Tongue (tissue), 2 donors: Measurements from ENCODE around the gene ARF3. TPM values are rescaled to one million over a fixed set of nuclear protein-coding genes. Genes with fewer than 3 reads are reported as not detected.

Source experiments
- DNase-seq: peaks from one replicate; pipeline ENCODE4 v3.0.0-alpha.2; 2015
- total RNA-seq: library from RNA; depleted of rRNA; stranded (reverse); fragments of >200 nt; gene quantifications from one replicate; pipeline ENCODE4 v1.2.3, GENCODE V29; 2014

The ARF3 gene
- total RNA-seq: 28.9 TPM

DNA sequence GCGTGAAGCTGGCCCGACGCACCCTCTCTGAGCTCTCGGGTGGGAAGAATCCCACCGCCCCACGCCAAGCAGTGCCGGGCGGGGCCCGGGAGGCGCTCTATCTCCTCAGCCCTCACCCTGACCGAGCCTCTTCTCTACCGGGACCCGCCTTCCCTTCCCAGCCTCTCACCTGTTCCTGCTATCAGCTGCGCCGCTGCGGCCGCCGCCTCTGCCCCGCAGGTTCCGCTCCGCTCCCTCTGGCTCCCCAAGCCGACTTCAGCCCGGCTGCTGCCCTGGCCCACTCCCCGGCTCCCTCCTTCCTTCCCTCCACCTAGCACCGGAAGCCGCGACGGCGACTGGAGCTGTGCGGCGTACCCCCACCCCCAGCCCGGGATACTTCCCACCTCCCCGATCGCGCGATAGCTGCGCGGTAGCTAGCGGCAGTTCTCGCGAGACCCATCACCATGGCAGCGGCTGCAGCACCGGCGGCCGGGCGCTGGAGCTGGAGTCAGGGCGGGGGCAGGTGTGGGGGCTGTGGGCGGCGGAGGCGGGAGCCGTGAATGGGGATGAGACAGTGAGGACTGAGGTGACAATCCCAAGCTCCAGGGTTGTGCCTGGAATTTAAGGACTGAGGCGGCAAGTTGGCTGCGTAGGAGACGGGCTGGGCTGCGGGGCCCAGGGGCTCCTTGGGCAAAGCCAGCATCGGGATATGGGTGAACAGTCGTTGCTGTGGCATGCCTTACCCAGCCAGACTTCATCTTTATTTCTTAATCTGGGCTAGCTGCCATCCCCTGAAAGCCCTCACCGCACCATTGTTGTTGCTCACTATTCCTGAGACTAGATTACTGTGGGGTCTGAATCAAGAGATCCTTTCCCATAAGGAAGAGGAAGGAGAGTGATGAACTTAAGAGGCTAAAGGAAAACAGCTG, at the start of gene ARF3:
Gene ARF3 (minus strand): TSS at position 347 of the 908 bp plus-strand sequence. CDS start 16,392 bp downstream, outside the sequence.
- DNase-seq: peak; percentile 98

DNA sequence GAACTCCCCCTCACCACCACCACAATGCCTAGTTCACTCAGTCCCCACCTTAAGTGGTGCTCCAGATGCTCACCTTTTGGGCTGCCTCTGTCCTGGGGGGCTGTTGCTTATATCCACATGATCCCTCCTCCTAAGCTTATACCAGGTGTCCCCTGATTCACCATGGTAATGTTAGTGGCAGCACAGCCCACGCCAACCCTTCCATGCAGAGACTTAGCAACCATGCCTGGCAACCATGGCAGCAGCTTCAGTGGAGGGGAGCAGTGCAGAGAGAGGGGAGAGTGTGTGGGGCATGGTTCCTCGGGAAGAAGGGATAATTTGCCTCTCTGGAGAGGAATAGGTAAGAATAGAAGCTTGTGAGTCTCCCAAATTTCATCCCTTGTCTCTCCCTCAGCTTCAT, 43.1 kb upstream of the ARF3 start:
- DNase-seq: no peak

DNA sequence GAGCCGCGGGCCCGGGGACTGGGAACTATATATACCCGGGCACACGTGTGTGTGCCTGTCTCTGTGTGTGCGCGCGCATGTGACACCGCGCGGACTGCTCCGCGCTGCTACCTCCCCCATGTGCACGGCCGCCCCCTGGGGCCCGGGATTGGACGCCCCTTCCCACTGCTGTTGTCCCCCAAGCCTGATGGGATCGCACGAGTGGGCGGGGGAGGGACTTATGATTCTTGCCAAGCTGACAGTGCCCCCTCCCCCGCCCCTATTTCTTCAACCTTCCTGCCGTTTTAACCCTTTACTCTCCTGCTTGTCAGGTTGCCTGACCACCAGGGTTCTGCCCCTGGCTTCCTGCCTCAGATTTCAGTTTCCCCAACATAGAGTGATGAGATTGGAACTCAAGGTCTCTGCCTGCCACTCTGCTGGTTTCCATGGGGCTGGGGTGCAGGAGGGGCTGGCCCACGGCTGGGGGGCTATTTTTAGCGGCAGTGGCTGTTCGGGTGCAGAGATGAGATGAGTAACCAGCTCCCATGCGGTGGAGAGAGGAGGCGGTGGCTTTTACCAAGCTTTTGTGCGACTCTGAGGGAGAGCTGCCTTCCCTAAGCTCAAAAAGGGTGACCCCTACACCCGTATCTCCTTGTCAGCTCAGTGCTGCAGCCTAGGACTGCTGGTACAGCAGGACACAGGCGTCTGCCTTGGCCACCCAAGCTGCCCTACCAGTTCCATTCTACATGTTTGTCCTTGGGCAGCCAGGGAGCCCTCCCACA, 42.3 kb upstream of the ARF3 start, which contains the start of gene DDN:
Gene DDN (minus strand): TSS at position 5 of the 761 bp plus-strand sequence. CDS start 88 bp downstream, outside the sequence.
- peak; percentile 60 for DNase-seq

DNA sequence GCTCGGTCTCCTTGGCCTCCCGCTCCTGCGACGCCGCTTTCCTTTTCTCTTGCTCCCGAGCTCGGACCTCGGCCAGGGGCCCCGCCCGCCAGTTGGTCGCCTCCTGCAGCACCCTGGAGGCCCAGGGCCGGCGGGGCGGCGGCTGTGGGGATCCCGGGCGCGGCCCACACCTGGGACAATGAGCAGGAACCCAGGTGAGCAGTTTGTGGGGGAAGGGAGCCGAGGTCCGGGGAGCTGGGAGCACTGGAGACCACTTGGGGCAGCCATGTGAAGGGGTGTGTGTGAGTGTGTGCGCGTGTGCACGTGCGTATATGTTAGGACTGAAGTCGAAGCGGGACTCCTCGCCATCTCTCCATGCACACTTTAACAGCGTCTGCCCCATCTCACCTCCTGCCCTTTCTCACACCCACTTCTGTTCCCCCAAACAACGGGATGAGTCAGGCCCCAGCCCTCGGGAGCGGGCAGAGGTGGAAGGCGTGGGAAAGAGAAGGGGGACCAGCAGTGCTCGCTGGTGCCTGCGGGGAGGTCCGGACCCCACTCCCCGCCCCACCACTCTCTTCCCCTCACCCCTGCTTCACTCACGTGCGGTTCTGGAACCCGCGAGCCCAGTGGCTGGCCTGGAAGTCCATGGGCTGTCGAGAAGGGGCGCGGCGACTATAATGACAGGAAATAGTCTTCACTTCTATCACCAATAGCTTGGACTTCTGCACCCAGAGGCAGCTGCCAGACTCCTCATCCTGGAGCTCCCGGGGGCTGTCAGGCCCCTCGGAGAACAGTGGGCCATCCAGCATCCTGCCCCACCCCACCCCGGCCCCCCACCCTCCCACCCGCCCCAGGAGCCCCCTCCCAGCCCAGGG, 41.4 kb upstream of the ARF3 start:
- no peak for DNase-seq

DNA sequence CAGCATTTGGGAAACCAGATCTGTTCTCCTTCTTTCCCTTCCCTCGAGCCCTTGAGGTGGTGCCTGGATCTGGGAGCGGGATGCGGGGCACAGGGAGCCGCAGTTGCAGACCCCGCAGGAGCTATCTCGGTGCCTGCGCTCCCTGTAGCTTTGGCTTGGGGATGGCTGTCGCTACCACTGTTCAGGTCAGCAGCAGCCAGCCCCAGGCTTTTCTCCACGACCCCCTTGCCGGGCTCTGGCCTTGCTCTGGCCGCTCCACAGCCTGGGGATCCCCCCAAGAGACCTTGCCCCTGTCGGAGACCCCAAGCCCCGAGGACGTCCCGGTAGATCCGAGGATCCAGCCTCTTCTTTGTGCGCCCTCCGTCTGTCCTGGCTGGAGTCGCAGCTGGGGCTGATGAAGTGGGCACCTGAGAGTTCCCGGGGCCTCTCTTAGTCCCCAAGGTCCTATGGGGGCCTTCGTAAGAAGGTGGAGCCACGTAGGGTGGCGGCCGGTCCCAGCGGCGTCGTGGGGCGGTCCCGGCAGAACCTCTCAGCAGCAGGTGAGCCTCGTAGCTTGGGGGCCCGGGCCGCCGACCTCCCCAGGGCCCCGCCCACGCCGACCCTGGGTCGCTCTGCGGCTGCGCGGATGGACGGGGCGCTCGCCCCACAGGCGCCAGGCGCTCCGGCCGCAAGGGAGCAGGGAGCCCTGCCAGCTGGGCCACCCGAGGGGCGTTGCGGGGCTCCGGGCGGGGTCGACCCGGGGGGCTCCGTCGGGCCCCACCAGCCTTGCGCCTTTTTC, 40.6 kb upstream of the ARF3 start:
- no peak for DNase-seq

DNA sequence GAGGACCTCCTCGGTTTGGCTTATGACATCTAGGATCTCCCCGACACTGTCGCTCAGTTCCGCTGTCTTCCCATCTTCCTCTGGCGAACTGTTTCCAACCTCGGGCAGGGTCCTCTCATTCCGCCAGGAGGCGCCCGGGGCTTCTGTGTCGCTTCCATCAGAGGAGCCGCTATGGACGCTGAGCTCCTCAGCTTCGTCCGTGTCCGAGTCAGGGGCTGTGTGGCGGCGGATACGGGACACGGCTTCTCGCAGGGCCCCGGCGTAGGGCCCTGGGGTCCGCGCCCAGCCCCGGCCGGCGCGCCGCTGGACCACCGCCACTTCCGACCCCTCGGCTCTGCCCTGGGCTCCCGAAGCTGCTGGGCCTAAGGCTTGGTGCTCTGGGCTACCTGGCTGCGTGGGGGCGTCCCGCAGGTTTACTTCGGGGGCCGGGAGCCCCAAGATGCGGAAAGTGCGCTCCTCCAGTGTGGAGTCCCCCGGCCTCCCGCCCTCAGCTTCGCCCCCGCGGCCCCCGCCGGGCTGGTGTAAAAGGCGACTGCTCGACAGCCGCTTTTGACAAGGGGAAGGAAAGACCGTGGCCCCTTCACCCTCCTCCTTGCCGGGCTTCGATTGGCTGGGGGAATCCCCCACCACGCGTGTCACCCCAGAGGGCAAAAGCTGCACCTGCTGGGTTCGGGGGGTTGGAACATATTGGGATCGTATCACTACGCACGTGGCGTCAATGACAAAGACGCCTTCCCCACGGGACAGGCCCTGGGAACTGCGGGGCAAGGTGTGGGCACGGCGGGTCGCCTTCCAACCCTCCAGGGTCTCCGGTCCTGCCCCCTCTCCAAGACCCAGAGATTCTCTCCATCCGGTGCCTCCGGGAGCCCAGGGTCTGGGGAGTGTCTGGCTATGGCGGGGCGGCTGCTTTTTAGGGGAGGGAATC, 39.8 kb upstream of the ARF3 start:
- peak; percentile 88 for DNase-seq

DNA sequence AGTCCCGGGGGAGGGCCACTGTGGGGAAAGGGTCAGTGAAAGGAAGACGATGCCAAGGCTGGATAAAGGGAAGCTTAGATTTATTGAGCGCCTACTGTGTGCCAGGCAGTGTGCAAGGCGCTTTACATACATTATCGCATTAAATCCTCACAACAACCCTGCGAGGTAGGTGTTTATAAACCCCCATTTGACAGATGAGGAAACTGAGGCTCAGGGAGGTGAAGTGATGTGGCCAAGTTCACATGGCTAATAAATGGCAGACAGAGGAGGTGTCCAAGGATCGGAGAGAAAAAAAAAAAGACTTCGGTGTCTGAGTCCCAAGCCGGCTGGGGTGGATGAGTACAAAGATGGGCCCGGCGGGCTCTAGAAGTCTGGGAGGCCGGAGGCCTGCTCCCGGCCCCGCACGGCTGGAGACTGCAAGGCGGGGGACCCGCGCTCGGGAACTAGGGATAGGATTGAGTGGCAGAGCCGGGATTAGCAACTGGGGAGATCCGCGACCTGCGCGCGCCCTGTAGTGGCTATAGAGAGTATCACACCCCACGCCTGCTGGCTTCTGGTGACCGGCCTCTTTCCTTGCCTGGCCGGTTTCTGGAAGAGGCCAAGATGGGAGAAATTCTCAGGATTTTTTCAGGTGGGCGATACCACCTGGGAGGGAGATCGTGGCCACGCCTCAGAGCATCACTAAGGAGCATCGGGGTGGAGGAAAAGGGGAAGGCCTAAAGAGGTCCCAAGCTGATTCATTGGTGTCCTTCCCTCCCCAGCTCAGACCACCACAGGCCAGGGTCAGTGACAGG, 38.0 kb upstream of the ARF3 start:
- DNase-seq: peak; percentile 91

DNA sequence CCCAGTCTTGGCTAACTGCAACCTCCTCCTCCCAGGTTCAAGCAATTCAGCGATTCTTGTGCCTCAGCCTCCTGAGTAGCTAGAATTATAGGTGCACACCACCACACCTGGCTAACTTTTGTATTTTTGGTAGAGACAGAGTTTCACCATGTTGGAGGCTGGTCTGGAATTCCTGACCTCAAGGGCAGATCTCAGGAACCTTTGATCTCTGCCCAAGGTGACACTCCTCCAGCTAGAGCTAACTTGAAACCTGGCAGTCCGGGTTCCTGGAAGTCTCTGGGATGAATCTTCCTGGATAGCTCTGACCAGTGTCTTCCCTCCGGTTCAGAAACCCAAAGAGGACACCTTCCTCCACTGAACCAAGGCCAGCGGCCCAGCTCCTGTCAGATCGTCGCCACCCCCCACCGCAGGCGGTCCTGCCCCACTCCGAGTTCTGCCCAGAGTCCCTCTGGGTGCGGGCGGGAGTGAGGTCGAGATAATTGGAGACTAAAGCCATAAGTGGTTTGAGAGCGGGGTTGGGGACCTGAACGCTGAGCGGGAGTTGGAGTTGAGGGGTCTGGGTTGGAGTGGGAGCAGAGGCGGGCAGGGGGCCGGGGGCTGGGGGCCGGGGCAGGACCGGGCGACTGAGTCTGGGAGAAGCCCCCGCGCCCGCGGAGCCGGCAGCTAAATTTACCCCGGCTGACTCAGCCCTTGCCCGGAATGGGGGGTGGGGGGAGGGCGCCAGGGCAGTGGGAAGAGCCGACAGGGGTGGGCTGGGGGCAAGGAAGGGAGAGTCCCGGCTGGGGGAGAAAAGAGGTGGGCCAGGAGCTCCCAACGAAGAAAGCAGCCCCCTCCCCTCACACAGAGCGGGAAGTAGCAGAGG, 37.2 kb upstream of the ARF3 start:
- DNase-seq: no peak

DNA sequence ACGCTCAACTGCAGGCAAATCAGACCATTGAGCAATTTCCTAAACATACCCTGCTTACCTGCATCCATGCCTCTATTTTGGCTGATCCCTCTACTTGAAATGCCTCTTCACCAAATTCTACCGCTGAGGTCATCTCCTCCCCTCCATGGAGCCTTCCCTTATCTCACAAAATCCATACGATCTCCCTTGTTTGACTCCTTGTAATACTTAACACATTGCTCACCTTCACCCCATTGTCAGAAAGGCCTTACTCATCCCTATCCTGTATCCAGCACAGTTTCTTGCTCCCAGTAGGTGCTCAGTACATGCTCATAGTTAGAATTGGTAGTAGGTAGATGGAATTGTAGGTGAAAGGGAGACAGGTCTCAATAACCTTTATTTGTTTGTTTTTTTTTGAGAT, 36.5 kb upstream of the ARF3 start:
- no peak for DNase-seq

DNA sequence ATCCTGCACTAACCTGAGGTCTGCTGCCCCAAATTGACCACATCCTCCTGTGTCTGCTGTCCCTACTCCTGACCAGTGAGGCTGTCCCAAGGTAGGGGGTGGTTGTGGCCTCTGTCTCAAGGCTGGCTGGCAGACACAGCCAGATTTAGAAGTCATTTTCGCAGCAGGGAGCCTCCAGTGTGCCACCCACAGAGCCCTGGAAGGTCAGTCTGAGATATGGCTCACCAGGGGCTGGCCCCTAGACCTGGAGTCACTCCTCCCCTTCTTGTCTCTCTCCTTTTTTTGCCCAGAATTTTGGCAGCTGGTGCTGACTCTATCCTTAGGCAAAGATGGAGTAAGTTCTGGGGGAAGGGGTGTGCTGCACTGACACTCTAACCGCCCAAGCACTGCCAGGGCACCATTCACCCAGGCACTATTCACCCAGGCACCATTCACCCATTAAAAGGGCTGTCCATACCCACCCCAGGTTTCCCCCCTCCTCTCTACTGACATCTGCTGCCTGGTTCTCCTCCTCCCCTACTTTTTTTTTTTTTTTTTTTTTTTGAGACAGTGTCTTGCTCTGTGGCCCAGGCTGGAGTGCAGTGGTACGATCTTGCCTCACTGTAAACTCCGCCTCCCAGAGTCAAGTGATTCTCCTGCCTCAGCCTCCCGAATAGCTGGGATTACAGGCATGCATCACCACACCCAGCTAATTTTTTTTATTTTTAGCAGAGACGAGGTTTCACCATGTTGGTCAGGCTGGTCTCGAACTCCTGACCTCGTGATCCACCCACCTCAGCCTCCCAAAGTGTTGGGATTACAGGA, 34.2 kb upstream of the ARF3 start:
- DNase-seq: no peak

DNA sequence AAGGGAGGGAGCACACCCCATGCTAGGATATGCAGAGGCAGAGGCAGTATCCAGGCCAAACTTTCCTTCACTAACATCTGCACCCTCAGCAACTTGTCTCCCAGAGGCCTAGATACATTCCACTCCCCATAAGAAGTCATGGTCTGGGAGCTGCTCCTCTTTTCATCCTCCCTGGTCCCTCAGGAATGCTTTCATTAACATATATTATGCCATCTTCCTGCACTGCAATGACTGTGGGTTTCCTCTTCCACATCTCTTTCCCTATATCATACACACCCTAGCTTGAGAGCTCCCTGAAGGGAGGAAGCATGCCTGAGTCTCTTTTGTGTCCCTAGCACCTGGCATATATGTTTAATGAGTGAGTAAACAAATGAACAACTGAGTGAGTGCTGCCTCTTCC, 33.3 kb upstream of the ARF3 start:
- no peak for DNase-seq

DNA sequence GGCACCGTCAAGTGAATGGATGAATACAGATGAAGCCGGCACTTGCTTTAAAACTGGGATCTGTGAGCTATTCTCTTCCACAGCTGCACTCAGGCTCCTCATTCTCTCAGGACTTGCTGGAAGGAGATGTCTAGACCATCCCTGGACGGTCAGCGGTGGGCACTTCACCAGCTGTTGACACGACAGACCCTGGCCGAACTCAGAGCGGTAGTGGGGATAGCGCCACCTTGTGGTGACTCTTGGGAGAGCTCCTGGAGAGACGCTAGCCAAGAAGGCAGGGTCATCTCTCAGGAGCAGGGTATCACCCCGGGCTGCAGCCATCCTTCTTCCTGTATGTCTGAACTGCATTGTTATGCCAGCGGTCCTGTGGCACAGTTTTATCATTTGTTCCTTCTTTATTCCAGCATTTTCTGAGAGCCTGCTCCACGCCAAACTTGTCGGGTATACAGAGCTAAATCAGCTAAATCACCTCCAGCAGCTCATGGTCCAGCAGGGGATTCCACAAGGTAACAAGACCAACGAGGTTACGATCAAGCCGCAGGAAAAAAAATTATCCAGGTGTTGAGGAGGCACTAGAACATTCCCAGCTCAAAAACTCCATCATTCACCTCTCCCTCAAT, 30.9 kb upstream of the ARF3 start:
- peak; percentile 65 for DNase-seq

DNA sequence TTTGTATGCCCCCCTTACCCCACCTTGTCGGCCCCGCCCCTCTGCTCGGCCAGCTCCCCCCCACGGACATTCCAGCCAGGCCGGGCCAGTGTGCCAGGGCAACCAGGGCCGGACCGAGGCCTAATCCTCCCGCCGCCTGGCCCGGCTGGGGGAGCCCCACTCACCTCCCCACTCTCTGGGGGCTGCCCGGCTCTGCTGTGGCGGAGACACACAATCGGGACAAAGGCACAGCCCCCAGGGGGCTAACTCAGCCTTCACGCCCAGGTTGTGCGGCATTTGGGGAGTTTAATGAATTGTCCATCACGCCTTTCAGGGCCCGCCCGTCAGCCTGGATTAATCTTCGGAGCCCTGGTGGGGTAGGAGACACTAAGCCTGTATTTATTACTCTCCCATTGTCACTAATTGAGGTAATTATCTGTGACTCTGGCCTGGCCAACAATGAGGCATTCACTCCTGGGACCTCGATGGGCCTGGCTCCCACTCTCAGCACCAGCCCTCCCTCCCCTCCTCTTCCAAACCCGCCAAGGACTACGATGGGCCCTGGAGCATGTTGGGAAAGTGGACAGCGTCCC, 29.5 kb upstream of the ARF3 start:
- no peak for DNase-seq

DNA sequence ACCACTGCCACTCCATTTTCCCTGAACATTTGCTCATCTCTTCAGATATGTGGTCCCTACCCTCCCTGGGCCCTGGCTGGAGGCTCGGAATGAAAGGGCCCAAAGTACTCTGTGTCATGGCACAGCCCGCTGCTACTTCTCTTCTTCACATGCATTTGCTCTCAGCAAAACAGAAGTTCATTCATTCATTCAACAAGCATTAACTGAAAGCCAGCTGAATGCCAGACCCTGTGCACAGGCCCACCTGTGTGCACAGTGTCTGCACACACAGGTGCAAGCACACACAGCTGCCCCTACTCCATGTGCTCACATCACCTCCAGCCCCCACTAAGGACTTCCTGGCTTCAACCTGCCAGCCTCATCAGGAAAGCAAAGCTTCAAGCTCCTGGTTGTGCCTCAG, 28.6 kb upstream of the ARF3 start:
- no peak for DNase-seq

DNA sequence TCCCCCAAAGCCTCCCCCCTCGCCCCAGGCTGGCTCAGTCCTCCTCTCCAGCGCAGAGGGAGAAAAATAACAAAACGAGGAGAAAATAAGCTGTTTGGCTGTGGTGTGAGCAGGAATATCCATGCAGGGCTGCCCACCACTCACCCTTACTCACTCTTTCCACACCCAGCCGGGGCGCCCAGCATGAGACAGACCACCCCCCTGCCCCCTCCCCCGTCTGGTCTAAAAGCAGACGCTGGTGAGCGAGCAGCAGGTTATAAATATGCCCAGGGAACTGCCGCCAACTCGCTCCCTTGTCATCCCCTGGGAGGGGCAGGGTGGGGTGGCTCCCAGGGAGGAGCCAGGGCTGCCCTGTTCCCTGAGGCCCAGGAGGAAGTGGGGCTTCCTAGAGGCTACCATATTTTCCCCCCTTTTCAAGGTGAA, 28.2 kb upstream of the ARF3 start:
- DNase-seq: no peak

DNA sequence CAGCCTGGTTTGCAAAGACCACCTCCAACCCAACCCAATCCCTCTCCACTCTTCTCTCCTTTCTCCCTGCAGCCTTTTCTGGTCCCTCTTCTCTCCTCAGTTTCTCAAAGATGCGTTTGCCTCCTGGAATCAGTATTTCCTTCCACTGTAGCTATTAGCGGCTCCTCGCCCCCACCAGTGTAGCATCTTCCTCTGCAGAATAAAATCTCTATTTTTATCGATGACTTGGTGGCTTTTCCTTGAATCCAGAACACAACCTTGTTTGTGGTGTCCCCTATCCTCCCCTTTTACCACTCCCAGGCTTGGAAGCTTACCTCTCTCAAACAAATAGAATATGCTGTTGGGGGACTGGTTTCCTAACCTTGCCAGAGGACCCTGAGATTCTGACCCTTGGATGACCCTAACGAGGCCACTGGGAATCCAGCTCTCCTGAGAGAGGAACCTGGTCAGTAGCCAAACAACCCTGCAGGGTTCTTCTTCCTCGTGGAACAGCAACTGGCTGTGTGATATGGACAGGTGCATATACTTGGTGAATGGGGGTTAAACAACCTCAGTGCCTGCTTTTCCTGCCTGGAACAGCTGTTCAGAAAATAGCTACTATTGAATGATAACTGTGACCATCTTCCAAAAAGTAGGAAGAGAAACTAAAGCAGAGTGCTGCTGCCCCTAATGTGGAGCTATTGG, 25.3 kb upstream of the ARF3 start:
- no peak for DNase-seq
